Omental fat pad (tissue), 4 donors: ENCODE data around the gene CYTH2. TPM values are rescaled to one million over a fixed set of nuclear protein-coding genes. Genes with fewer than 3 reads are reported as not detected.

Experiments used
- ATAC-seq: fragments of 150-250 bp; one replicate; pipeline ENCODE4 v1.9.1; 2016; ENCODE audit warnings: mild to moderate bottlenecking, moderate library complexity; ENCODE audit not compliant: low FRiP score
- DNase-seq: peaks from one replicate; pipeline ENCODE4 v3.0.0-alpha.2; 2019; ENCODE audit warnings: low spot score
- CTCF ChIP-seq, 3 donors: fragments of 450-650 bp; IDR thresholded peaks; one replicate each; pipeline ENCODE4 v1.5.1; 2016 to 2017; ENCODE audit warnings: antibody characterized with exemption in 3 of 3, mild to moderate bottlenecking in 3 of 3, moderate library complexity in 2 of 3
- total RNA-seq, 4 donors: library from RNA; depleted of rRNA; stranded (reverse); fragments of >200 nt; gene quantifications; one replicate each; pipeline ENCODE4 v1.1.0, GENCODE V29; 2016

CYTH2 gene
- total RNA-seq, 4 donors from 2014 or later, result 19.2 to 49.7 (median 26.8) TPM

GRCh38 chr19:48501494-48502349 is 32.6 kb downstream of the CYTH2 start:
- TF ChIP-seq CTCF (IDR thresholded peaks at IDR 0.05), result no peak
- ATAC-seq (peak; percentile 61), DNase-seq (peak; percentile 42)

- TF ChIP-seq CTCF (IDR thresholded peaks at IDR 0.05), result no peak
- peak; percentile 19 for ATAC-seq
- DNase-seq, result no peak
Measured at GRCh38 chr19:48502350-48503018, 33.3 kb downstream of the CYTH2 start.

- no peak for ATAC-seq
- TF ChIP-seq CTCF (IDR thresholded peaks at IDR 0.05), result no peak
Measured at GRCh38 chr19:48506138-48506733, 37.1 kb downstream of the CYTH2 start.

GRCh38 chr19:48507911-48508439 is 38.8 kb downstream of the CYTH2 start:
- DNase-seq (no peak), ATAC-seq (no peak)
- no peak for TF ChIP-seq CTCF (IDR thresholded peaks at IDR 0.05)

More at GRCh38 chr19:48506138-48506733, 37.1 kb downstream of the CYTH2 start:
- no peak for DNase-seq

GRCh38 chr19:48508729-48509411 is 39.7 kb downstream of the CYTH2 start:
- no peak for TF ChIP-seq CTCF (IDR thresholded peaks at IDR 0.05)
- no peak for DNase-seq
- ATAC-seq, result no peak

- ATAC-seq (no peak), DNase-seq (no peak)
- no peak for TF ChIP-seq CTCF (IDR thresholded peaks at IDR 0.05)
Measured at GRCh38 chr19:48509467-48510194, 40.5 kb downstream of the CYTH2 start.
